C4-2B (cell line): ENCODE results near the gene SARNP.

Experiments used
- CTCF ChIP-seq: fragments of 450-650 bp; conservative IDR thresholded peaks from 2 replicates; pipeline ENCODE4 v1.5.1; 2017; ENCODE audit warnings: mild to moderate bottlenecking
- ZFX ChIP-seq: fragments of 450-650 bp; IDR thresholded peaks from 2 replicates; pipeline ENCODE4 v1.6.1; 2017

- TF ChIP-seq CTCF (no peak), ZFX (no peak)
These were observed 56.9 kb downstream of the SARNP start for GRCh38 chr12:55760663-55761062.
